ENCODE results near the gene SLC1A2.

Gene SLC1A2

DNA sequence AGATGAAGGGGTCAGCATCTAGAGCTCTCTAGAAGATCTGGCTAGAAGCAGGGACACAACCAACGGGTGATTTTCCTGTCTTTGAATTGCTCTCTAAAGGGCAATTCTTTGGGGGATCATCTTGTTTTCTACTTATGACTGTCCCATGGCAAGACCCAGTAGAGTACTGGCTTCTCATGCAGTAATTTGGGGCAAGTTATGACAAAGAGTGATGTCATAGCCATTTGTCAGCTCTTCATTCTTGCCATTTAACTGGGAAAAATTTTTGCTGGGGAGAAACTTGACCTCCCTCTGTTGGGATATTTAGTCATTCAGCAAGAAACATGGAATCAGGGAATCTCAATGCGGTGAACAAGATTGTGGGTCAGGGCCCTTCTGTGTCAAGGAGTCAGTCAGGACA is 80.4 kb downstream of the SLC1A2 start:
- Histone ChIP-seq H3K27ac (ENCODE audit: low read length) (no peak overlapping the region), H3K4me2 (ENCODE audit: low read length) (no peak overlapping the region), H3K4me3 (ENCODE audit: low read length) (no peak overlapping the region), H3K4me1 (ENCODE audit: low read length) (peaks cover 18% of the 10 kb centered on the region), H3K27me3 (ENCODE audit: low read depth, low read length) (peaks cover 3% of the 10 kb centered on the region; the same call in 1 of the 2 replicates), H3K79me2 (ENCODE audit: low read length) (no peaks in the 10 kb centered on the region), H3K9me3 (ENCODE audit: insufficient read depth, low read length) (no peaks in the 10 kb centered on the region), H3K36me3 (replicated peaks; ENCODE audit: low read depth, low read length) (no peaks in the 10 kb centered on the region), H2AFZ (ENCODE audit: low read depth, low read length) (no peak overlapping the region), H4K20me1 (ENCODE audit: insufficient read depth, low read length) (no peaks in the 10 kb centered on the region), H3K9ac (ENCODE audit: low read length) (no peak overlapping the region)
- TF ChIP-seq, protein P1, sequence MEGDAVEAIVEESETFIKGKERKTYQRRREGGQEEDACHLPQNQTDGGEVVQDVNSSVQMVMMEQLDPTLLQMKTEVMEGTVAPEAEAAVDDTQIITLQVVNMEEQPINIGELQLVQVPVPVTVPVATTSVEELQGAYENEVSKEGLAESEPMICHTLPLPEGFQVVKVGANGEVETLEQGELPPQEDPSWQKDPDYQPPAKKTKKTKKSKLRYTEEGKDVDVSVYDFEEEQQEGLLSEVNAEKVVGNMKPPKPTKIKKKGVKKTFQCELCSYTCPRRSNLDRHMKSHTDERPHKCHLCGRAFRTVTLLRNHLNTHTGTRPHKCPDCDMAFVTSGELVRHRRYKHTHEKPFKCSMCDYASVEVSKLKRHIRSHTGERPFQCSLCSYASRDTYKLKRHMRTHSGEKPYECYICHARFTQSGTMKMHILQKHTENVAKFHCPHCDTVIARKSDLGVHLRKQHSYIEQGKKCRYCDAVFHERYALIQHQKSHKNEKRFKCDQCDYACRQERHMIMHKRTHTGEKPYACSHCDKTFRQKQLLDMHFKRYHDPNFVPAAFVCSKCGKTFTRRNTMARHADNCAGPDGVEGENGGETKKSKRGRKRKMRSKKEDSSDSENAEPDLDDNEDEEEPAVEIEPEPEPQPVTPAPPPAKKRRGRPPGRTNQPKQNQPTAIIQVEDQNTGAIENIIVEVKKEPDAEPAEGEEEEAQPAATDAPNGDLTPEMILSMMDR (IDR thresholded peaks at IDR 0.05; ENCODE audit: low read depth, low read length): no peak
- TF ChIP-seq EZH2phosphoT487 (IDR thresholded peaks at IDR 0.05; ENCODE audit: low read depth): no peak

DNA sequence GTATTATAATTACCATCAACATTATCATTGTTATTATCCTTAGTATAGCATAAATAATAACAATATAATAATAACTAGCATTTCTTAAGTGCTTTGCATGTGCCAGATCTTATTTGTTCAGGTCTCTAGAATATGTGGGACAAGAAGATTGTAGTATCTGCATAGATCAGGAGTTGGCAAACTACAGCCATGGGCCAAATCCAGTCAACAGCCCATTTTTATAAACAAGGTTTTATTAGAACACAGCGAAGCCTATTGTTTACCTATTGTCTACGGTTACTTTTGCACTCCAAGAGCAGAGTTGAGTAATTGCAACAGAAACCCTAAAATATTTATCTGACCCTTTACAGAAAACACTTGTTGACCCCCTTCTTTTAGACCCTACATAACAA is 81.4 kb downstream of the SLC1A2 start:
- H3K4me2 ChIP-seq (ENCODE audit: low read length): no peak overlapping the region
- H2AFZ ChIP-seq (ENCODE audit: low read depth, low read length): no peak overlapping the region
- peaks cover 3% of the 10 kb centered on the region; the same call in 1 of the 2 replicates for H3K27me3 ChIP-seq (ENCODE audit: low read depth, low read length)
- H3K36me3 ChIP-seq (replicated peaks; ENCODE audit: low read depth, low read length): no peaks in the 10 kb centered on the region
- TF ChIP-seq, protein P1 (IDR thresholded peaks at IDR 0.05; ENCODE audit: low read depth, low read length): no peak
- no peak for TF ChIP-seq EZH2phosphoT487 (IDR thresholded peaks at IDR 0.05; ENCODE audit: low read depth)
- H3K4me3 ChIP-seq (ENCODE audit: low read length): no peak overlapping the region
- no peaks in the 10 kb centered on the region for H3K79me2 ChIP-seq (ENCODE audit: low read length)
- no peak overlapping the region for H3K27ac ChIP-seq (ENCODE audit: low read length)
- H3K4me1 ChIP-seq (ENCODE audit: low read length): peaks cover 9% of the 10 kb centered on the region
- no peaks in the 10 kb centered on the region for H4K20me1 ChIP-seq (ENCODE audit: insufficient read depth, low read length)
- H3K9ac ChIP-seq (ENCODE audit: low read length): no peak overlapping the region
- no peaks in the 10 kb centered on the region for H3K9me3 ChIP-seq (ENCODE audit: insufficient read depth, low read length)

DNA sequence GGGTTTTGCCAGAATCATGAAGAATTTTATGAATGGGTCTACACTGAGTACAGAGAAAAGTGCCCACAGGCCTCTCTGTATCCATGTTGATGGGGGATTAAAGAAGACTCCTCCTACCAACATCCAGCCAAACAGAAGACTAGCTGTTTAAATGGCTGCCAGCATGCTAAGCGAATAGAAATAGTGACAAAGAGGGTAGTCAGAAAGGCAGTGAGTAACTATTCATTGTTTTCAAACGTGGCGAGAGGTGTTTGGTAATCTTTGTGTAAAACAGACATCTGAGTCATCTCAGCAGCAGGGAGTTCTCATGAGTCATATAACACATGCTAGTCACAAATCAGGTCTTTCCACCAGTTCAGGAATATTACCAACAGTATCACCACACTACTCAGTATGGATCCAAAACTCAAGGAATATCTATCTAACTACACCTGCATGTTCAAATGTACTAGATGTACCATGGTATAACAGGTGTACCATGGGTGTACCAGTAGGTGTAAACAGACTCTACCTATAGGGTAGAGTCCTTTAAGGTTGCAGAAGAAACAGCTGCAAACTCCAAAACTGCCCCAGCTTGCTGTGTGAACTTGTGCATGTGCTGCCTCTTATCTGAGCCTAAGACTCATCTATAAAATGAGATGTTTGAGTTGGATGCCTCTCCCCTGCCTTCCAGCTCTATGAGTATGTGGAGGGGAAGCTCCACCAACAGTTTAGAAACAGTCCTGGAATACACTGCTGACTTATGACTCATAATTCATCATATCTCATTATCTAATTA is 82.0 kb downstream of the SLC1A2 start:
- no peaks in the 10 kb centered on the region for H3K79me2 ChIP-seq (ENCODE audit: low read length)
- 0 out of 2 replicates have a peak, but pooled peaks cover 7% of the 10 kb centered on the region for H3K4me1 ChIP-seq (ENCODE audit: low read length)
- peaks cover 3% of the 10 kb centered on the region; the same call in 1 of the 2 replicates for H3K27me3 ChIP-seq (ENCODE audit: low read depth, low read length)
- H3K9me3 ChIP-seq (ENCODE audit: insufficient read depth, low read length): no peaks in the 10 kb centered on the region
- no peak overlapping the region for H3K4me3 ChIP-seq (ENCODE audit: low read length)
- TF ChIP-seq, protein P1 (IDR thresholded peaks at IDR 0.05; ENCODE audit: low read depth, low read length): no peak
- no peak for TF ChIP-seq EZH2phosphoT487 (IDR thresholded peaks at IDR 0.05; ENCODE audit: low read depth)
- no peak overlapping the region for H3K4me2 ChIP-seq (ENCODE audit: low read length)
- no peaks in the 10 kb centered on the region for H3K36me3 ChIP-seq (replicated peaks; ENCODE audit: low read depth, low read length)
- no peak overlapping the region for H3K9ac ChIP-seq (ENCODE audit: low read length)
- no peak overlapping the region for H3K27ac ChIP-seq (ENCODE audit: low read length)
- no peak overlapping the region for H2AFZ ChIP-seq (ENCODE audit: low read depth, low read length)
- H4K20me1 ChIP-seq (ENCODE audit: insufficient read depth, low read length): no peaks in the 10 kb centered on the region

DNA sequence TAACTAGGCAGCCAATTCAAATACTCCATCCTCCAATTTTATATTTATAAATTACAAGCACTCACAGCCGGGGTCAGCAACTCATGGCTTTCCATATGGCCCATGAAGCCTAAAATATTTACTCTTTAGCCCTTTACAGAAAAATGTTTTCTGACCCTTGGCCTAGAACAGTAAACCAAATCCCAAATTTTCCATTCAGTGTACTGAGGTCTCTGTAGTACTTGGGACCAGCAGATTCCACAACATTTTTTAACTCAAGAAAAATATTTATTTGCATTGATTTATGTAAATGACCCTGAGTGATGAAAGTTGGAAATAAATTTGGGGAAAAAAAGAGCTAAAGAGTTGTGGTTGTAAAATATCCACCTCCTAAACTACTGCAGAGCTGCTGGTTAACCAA is 82.6 kb downstream of the SLC1A2 start:
- Histone ChIP-seq H2AFZ (ENCODE audit: low read depth, low read length) (no peak overlapping the region), H3K9ac (ENCODE audit: low read length) (no peak overlapping the region), H3K79me2 (ENCODE audit: low read length) (no peaks in the 10 kb centered on the region), H3K4me3 (ENCODE audit: low read length) (no peak overlapping the region), H3K4me2 (ENCODE audit: low read length) (no peak overlapping the region), H3K27me3 (ENCODE audit: low read depth, low read length) (peaks cover 3% of the 10 kb centered on the region; the same call in 1 of the 2 replicates), H3K36me3 (replicated peaks; ENCODE audit: low read depth, low read length) (no peaks in the 10 kb centered on the region), H4K20me1 (ENCODE audit: insufficient read depth, low read length) (no peaks in the 10 kb centered on the region), H3K27ac (ENCODE audit: low read length) (no peak overlapping the region), H3K9me3 (ENCODE audit: insufficient read depth, low read length) (no peaks in the 10 kb centered on the region), H3K4me1 (ENCODE audit: low read length) (0 out of 2 replicates have a peak, but pooled peaks cover 7% of the 10 kb centered on the region)
- no peak for TF ChIP-seq EZH2phosphoT487 (IDR thresholded peaks at IDR 0.05; ENCODE audit: low read depth)
- TF ChIP-seq, protein P1 (IDR thresholded peaks at IDR 0.05; ENCODE audit: low read depth, low read length): no peak
